Measurements from ENCODE around the gene ICE2. TPM values are rescaled to one million over a fixed set of nuclear protein-coding genes. Genes with fewer than 3 reads are reported as not detected.

The ICE2 gene
- total RNA-seq, 1 experiment from 2014 or later, result 62.8 TPM

DNA sequence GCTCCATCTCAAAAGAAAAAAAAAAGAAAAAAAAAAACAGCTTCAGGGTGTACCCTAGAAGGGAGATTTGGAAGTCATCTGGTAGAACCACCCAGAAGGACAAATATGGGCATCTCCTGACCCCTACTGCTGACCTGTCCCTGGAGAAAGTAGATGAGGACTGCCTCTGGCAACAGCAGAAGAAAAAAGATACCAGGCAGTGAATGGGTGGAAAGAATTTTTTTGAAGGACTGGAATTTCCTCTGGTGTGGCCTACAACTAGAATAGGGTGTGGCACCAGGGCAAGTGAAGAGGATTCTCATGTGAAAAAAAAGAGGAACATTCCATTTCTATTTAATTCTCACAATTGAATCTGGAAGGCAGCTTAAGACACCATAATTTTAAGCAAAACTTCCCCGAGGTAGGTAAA is 84.2 kb downstream of the ICE2 start:
- ChIA-PET CTCF (no interaction called here), POLR2A (interaction anchor here (1.2 to 5.7 kb wide), 5 partner anchors 8 to 21 kb away, joined by 4 to 70 read pairs (median 9); no protein-coding TSS in a partner anchor), RAD21 (ENCODE audit: low non-redundant PET in 1 of 2, low total read pairs in 2 of 2, uncharacterized antibody in 2 of 2, unreplicated experiment in 2 of 2) (interaction anchor here in 1 of 2 experiments (0.7 kb wide), 1 partner anchor 21 kb away, joined by 3 read pairs; no protein-coding TSS in a partner anchor)
- intact Hi-C loops (cut with micrococcal nuclease), result no loop called here
- Histone ChIP-seq H2AFZ (ENCODE audit: low read depth, low read length, poor library complexity, severe bottlenecking) (no peak overlapping the region), H3K79me2 (ENCODE audit: insufficient read depth, low read length) (peaks cover 73% of the 10 kb centered on the region), H3K4me2 (ENCODE audit: low read length) (peak overlapping the region; percentile 92), H3K36me3 (ENCODE audit: control insufficient read depth in 1 of 2, insufficient read depth in 2 of 2, low read length in 2 of 2) (peaks cover 2 to 49% of the 10 kb centered on the region in 2 experiments), H3K9ac (ENCODE audit: low read length) (peak overlapping the region; percentile 97), H3K27me3 (ENCODE audit: insufficient read depth, low read length) (no peaks in the 10 kb centered on the region), H3K4me3 (replicated peaks in 1 of 2; ENCODE audit: low read depth in 1 of 2, low read length in 2 of 2) (peak overlapping the region; percentile 61 to 65), H3K4me1 (ENCODE audit: control insufficient read depth in 1 of 2, insufficient read depth in 2 of 2, low read length in 2 of 2) (peaks cover 76 to 88% of the 10 kb centered on the region in 2 experiments), H4K20me1 (ENCODE audit: insufficient read depth) (peaks cover 14% of the 10 kb centered on the region; the same call in 1 of the 2 replicates), H3K9me2 (ENCODE audit: insufficient read depth) (no peaks in the 10 kb centered on the region), H3K9me3 (ENCODE audit: control insufficient read depth in 1 of 2, insufficient read depth in 1 of 2, low read depth in 1 of 2, low read length in 2 of 2) (no peaks in the 10 kb centered on the region), H3K27ac (ENCODE audit: low read depth, low read length) (peak overlapping the region; percentile 96)
- TF ChIP-seq JUND (IDR thresholded peaks at IDR 0.05) (no peak), YY1 (IDR thresholded peaks at IDR 0.05; ENCODE audit: extremely low read depth, insufficient replicate concordance, low read depth, low read length) (no peak), SP1 (IDR thresholded peaks at IDR 0.05; ENCODE audit: low read depth) (no peak), POLR2AphosphoS5 (IDR thresholded peaks at IDR 0.05; ENCODE audit: low read depth, low read length) (peak; percentile 52), CBX3 (IDR thresholded peaks at IDR 0.05; ENCODE audit: low read depth) (no peak), POLR2A (IDR thresholded peaks at IDR 0.05; ENCODE audit: borderline replicate concordance, extremely low read depth, insufficient read depth, insufficient read length) (no peak)
- DNase-seq (ENCODE audit: low read depth, low spot score), result no peak
- no TSS peak for BruUV-seq (replicated peaks)
- ATAC-seq, result no peak

DNA sequence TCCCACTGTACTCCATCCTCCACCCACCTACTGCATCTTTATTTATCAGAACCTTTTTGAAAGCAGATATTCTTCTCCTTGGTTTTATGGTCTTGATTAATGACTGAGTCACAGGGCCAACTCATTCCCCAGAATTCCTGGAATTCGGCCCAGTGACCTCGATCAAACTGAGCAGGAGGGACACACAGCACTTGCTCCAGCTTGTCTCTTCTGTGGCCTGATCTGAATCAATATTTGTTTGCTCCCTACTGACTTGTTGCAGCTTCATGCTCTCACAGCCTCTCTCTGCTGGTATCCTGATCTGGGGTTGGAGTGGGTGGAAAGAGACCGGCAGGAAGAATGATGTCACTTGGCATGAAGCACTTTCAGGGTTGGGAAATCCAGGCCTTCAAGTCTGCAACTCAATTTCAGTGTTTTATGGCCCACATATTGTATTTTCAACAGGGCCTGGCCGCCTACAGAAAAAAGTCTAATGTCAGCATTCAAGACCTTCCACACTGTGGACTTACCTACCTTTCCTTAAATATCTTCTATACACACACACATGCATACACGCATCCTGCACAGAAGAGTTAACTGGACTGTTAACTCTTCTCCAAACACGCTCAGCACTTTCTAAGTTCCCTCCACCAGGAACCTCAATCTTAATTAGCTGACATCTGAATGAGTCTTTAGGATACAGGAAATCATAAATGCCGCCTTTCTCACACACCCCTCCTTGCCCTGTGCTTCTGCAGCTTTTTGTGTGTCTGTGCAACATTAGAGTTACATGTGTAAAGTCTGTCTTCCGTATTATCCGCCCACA is 85.8 kb downstream of the ICE2 start:
- intact Hi-C loops (cut with micrococcal nuclease), result loop anchor here (1.0 kb wide), 1 partner anchor 19 kb away; no protein-coding TSS in a partner anchor
- DNase-seq (ENCODE audit: low read depth, low spot score), result peak; percentile 98
- Histone ChIP-seq H3K4me3 (replicated peaks in 1 of 2; ENCODE audit: low read depth in 1 of 2, low read length in 2 of 2) (peak overlapping the region; percentile 8 to 61; a peak in 3 of 4 replicates), H3K79me2 (ENCODE audit: insufficient read depth, low read length) (peaks cover 88% of the 10 kb centered on the region), H3K36me3 (ENCODE audit: control insufficient read depth in 1 of 2, insufficient read depth in 2 of 2, low read length in 2 of 2) (peaks cover 2 to 60% of the 10 kb centered on the region in 2 experiments), H3K4me1 (ENCODE audit: control insufficient read depth in 1 of 2, insufficient read depth in 2 of 2, low read length in 2 of 2) (peaks cover 72 to 86% of the 10 kb centered on the region in 2 experiments), H3K9me3 (ENCODE audit: control insufficient read depth in 1 of 2, insufficient read depth in 1 of 2, low read depth in 1 of 2, low read length in 2 of 2) (no peaks in the 10 kb centered on the region), H3K27me3 (ENCODE audit: insufficient read depth, low read length) (no peaks in the 10 kb centered on the region), H3K4me2 (ENCODE audit: low read length) (peak overlapping the region; percentile 92), H3K27ac (ENCODE audit: low read depth, low read length) (peak overlapping the region; percentile 96), H4K20me1 (ENCODE audit: insufficient read depth) (peaks cover 22% of the 10 kb centered on the region; the same call in 1 of the 2 replicates), H3K9ac (ENCODE audit: low read length) (peak overlapping the region; percentile 97), H3K9me2 (ENCODE audit: insufficient read depth) (no peaks in the 10 kb centered on the region), H2AFZ (ENCODE audit: low read depth, low read length, poor library complexity, severe bottlenecking) (no peak overlapping the region)
- TSS peak; percentile 71 for BruUV-seq (replicated peaks)
- ChIA-PET RAD21 (ENCODE audit: low non-redundant PET in 1 of 2, low total read pairs in 2 of 2, uncharacterized antibody in 2 of 2, unreplicated experiment in 2 of 2) (no interaction called here), CTCF (interaction anchor here (0.9 to 1.5 kb wide), 3 partner anchors 66 to 128 kb away, joined by 3 read pairs; no protein-coding TSS in a partner anchor), POLR2A (interaction anchor here (0.7 to 5.7 kb wide), 7 partner anchors 10 to 19 kb away, joined by 3 to 70 read pairs (median 4); no protein-coding TSS in a partner anchor)
- peak; percentile 68 for ATAC-seq
- TF ChIP-seq POLR2A (IDR thresholded peaks at IDR 0.05; ENCODE audit: borderline replicate concordance, extremely low read depth, insufficient read depth, insufficient read length) (no peak), POLR2AphosphoS5 (IDR thresholded peaks at IDR 0.05; ENCODE audit: low read depth, low read length) (peak; percentile 82), TCF7L2 (IDR thresholded peaks at IDR 0.05; ENCODE audit: borderline replicate concordance, extremely low read depth, insufficient read depth, insufficient read length) (peak; percentile 86), YY1 (IDR thresholded peaks at IDR 0.05; ENCODE audit: extremely low read depth, insufficient replicate concordance, low read depth, low read length) (peak; percentile 65), SP1 (IDR thresholded peaks at IDR 0.05; ENCODE audit: low read depth) (no peak), FOSL1 (IDR thresholded peaks at IDR 0.05; ENCODE audit: low read depth) (no peak), CBX3 (IDR thresholded peaks at IDR 0.05; ENCODE audit: low read depth) (no peak), ELF1 (IDR thresholded peaks at IDR 0.05; ENCODE audit: borderline replicate concordance, low read depth) (no peak), CEBPB (IDR thresholded peaks at IDR 0.05; ENCODE audit: low read depth) (no peak)
- TF ChIP-seq, protein P1, sequence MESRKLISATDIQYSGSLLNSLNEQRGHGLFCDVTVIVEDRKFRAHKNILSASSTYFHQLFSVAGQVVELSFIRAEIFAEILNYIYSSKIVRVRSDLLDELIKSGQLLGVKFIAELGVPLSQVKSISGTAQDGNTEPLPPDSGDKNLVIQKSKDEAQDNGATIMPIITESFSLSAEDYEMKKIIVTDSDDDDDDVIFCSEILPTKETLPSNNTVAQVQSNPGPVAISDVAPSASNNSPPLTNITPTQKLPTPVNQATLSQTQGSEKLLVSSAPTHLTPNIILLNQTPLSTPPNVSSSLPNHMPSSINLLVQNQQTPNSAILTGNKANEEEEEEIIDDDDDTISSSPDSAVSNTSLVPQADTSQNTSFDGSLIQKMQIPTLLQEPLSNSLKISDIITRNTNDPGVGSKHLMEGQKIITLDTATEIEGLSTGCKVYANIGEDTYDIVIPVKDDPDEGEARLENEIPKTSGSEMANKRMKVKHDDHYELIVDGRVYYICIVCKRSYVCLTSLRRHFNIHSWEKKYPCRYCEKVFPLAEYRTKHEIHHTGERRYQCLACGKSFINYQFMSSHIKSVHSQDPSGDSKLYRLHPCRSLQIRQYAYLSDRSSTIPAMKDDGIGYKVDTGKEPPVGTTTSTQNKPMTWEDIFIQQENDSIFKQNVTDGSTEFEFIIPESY (IDR thresholded peaks at IDR 0.05; ENCODE audit: extremely low read depth, insufficient replicate concordance, low read length), result peak; percentile 78
- TF ChIP-seq, protein P2, sequence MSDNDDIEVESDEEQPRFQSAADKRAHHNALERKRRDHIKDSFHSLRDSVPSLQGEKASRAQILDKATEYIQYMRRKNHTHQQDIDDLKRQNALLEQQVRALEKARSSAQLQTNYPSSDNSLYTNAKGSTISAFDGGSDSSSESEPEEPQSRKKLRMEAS (IDR thresholded peaks at IDR 0.05), result no peak
- TF ChIP-seq, protein P3, sequence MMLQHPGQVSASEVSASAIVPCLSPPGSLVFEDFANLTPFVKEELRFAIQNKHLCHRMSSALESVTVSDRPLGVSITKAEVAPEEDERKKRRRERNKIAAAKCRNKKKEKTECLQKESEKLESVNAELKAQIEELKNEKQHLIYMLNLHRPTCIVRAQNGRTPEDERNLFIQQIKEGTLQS (IDR thresholded peaks at IDR 0.05), result no peak

Measured in HCT116 (cell line).